Measurements from ENCODE around the gene MRC2.

GRCh38 chr17:62648956-62649294, 21.5 kb downstream of the MRC2 start:
- TF ChIP-seq RCOR1 (IDR thresholded peaks at IDR 0.05; ENCODE audit: low read depth, low read length) (no peak), ZSCAN20 (CRISPR knock-in tag; IDR thresholded peaks at IDR 0.05) (no peak), CTCF (IDR thresholded peaks at IDR 0.05) (no peak), POLR2A (IDR thresholded peaks at IDR 0.05; ENCODE audit: low read length) (no peak), KDM1A (IDR thresholded peaks at IDR 0.05; ENCODE audit: low read depth) (no peak), MAFK (IDR thresholded peaks at IDR 0.05; ENCODE audit: partially characterized antibody) (no peak), MYC (IDR thresholded peaks at IDR 0.05; ENCODE audit: borderline replicate concordance, low read length) (no peak), ZC3H11A (IDR thresholded peaks at IDR 0.05) (no peak), E2F6 (IDR thresholded peaks at IDR 0.05; ENCODE audit: borderline replicate concordance, low read depth) (no peak), RFX5 (IDR thresholded peaks at IDR 0.05) (no peak)

All from A549 (cell line).